Measurements from ENCODE around the gene VKORC1.
"Not testable (repeated sequence)": the region's sequence is repeated elsewhere in the genome, so short reads cannot be mapped to it uniquely, and the experiment has no call there.

VKORC1 gene

DNA sequence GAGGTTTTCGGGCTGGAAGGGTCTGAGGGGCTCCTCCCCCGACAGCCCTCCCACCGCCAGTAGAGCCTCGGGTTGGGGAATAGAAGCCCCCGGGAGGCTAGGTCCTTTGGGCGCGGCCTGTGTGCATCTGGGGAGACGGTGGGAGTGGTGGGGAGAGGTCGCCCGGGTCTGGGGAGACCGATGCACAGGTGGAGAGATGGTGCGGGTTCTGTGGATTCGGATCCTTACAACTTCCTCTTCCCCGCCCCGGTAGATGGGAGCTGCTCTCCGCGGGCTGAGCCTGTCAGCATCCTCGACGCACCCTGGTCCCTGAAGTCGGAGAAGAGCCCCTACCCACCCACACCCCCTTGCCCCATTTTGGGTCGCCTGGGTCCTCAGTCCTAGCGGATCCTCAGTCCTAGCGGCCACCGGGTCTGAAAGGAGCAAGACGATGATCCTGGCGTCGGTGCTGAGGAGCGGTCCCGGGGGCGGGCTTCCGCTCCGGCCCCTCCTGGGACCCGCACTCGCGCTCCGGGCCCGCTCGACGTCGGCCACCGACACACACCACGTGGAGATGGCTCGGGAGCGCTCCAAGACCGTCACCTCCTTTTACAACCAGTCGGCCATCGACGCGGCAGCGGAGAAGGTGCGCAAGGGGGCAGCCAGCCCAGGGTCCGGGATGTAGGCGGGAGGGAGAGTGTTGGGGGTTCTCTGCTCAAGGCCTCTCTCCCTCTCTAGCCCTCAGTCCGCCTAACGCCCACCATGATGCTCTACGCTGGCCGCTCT lies 14.4 kb upstream of the VKORC1 start:
- TF ChIP-seq, protein P1, sequence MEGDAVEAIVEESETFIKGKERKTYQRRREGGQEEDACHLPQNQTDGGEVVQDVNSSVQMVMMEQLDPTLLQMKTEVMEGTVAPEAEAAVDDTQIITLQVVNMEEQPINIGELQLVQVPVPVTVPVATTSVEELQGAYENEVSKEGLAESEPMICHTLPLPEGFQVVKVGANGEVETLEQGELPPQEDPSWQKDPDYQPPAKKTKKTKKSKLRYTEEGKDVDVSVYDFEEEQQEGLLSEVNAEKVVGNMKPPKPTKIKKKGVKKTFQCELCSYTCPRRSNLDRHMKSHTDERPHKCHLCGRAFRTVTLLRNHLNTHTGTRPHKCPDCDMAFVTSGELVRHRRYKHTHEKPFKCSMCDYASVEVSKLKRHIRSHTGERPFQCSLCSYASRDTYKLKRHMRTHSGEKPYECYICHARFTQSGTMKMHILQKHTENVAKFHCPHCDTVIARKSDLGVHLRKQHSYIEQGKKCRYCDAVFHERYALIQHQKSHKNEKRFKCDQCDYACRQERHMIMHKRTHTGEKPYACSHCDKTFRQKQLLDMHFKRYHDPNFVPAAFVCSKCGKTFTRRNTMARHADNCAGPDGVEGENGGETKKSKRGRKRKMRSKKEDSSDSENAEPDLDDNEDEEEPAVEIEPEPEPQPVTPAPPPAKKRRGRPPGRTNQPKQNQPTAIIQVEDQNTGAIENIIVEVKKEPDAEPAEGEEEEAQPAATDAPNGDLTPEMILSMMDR (IDR thresholded peaks at IDR 0.05), result no peak
- Histone ChIP-seq H3K27me3 (no peaks in the 10 kb centered on the region), H3K9me3 (no peaks in the 10 kb centered on the region), H3K4me1 (ENCODE audit: control insufficient read depth in 1 of 2, insufficient read depth in 1 of 2, low read depth in 1 of 2, low read length in 1 of 2) (peaks cover 34 to 45% of the 10 kb centered on the region in 2 experiments), H3K27ac (peak overlapping the region; percentile 93), H3K4me3 (ENCODE audit: low read depth in 1 of 2, low read length in 1 of 2) (peak overlapping the region; percentile 88 to 98), H3K36me3 (peaks cover 37% of the 10 kb centered on the region)

DNA sequence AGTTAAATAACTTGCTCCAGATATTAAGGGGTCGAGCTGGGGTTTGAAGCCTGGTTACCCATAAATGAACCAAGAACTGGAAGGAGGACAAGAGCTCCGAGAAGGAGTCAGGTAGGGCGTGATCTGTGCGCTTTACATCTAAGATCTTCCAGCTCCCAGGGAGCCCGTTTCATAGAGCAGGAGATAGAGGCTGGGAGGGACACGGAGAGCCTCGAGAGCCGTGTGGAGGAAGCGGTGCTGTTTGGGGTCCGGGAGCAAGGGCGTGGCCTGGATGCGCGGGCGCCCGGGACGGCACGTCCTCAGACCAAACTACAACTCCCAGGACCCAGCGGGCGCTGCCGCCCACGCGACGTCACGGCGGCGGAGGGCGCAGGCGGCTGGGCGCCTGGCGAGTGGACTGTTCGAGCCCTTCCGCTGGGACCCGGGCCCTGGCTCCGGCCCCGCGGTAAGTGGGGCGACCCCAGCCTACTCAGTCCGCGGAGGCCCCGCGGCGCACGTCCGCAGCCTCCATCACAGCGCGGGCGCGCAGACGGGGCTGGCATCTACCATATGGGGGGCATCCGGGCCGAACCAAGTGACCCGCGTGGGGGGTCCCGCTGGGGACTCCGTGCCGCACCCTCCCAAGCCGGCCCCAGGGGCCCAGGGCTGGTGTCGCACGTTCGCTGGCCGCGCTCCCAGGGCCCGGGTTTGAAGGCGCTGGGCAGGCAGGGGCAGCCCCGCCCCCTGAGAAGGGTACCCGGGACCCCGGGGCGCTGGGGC lies 13.6 kb upstream of the VKORC1 start, which contains the start of gene BCKDK:
Gene BCKDK, plus strand, starts transcription at position 352 of the 759 bp plus-strand sequence. CDS start 838 bp downstream, outside the sequence.
- H3K4me1 ChIP-seq (ENCODE audit: control insufficient read depth in 1 of 2, insufficient read depth in 1 of 2, low read depth in 1 of 2, low read length in 1 of 2), result peaks cover 26 to 38% of the 10 kb centered on the region in 2 experiments
- peak within 1 kb of the TSS; percentile 93 for H3K27ac ChIP-seq
- peak within 1 kb of the TSS; percentile 88 to 98 for H3K4me3 ChIP-seq (ENCODE audit: low read depth in 1 of 2, low read length in 1 of 2)
- H3K27me3 ChIP-seq, result no peaks in the 10 kb centered on the region
- TF ChIP-seq, protein P1 (IDR thresholded peaks at IDR 0.05), result no peak
- H3K36me3 ChIP-seq, result peaks cover 37% of the 10 kb centered on the region
- no peaks in the 10 kb centered on the region for H3K9me3 ChIP-seq

DNA sequence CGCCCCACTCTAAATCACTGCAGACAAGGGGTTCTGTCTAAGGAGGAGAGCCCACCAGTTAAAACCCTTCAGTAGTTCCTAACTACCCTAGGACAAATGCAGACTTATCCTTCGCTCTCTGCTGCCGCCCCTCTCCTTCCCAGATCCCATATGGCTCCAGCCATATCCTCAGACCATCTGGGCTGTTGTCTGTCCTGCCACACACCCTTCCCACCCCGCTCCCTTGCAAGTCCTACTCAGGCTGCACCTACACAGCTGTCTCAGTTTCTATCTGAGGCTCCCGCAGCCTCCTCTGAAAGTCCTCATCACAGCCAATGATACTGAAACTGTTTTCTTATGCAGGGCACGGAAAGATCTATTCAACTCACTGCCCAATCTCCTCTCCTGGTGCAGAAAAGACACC lies 12.9 kb upstream of the VKORC1 start:
- TF ChIP-seq, protein P1 (IDR thresholded peaks at IDR 0.05), result no peak
- Histone ChIP-seq H3K4me1 (ENCODE audit: control insufficient read depth in 1 of 2, insufficient read depth in 1 of 2, low read depth in 1 of 2, low read length in 1 of 2) (peaks cover 19 to 30% of the 10 kb centered on the region in 2 experiments), H3K36me3 (peaks cover 35% of the 10 kb centered on the region), H3K9me3 (no peaks in the 10 kb centered on the region), H3K27ac (peak overlapping the region; percentile 93), H3K27me3 (no peaks in the 10 kb centered on the region), H3K4me3 (ENCODE audit: low read depth in 1 of 2, low read length in 1 of 2) (peak overlapping the region in 1 of 2 experiments; percentile 88)

DNA sequence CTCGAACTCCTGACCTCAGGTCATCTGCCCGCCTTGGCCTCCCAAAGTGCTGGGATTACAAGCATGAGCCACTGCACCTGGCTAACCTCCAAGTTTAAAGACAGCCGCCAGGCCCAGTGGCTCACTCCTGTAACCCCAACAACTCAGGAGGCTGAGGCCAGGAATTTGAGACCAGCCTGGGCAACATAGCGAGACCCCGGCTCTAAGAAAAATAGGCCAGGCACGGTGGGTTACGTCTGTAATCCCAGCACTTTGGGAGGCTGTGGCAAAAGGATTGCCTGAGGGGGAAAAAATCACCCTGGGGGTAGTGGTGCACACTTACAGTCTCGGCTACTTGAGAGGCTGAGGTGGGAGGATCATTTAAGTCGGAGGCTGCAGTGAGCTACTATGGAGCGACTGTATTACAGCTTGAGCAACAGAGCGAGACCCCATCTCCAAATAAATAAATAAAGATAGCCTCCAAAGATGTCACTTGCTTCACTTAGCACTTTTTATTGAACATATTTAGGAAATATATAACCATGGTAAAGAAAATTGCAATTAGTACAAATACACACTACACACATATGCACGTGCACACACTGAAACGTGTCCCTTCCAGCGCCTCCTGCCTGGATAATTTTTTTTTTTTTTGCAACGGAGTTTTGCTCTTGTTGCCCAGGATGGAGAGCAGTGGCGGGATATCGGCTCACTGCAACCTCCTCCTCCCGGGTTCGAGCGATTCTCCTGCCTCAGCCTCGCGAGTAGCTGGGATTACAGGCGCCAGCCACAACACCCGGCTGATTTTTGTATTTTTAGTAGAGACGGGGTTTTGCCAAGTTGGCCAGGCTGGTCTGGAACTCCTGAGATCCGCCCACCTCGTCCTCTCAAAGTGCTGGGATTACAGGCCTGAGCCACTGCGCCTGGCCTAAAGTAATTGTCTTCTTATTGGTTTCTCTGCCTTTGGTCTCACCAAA lies 12.2 kb upstream of the VKORC1 start:
- TF ChIP-seq, protein P1 (IDR thresholded peaks at IDR 0.05), result no peak
- H3K4me3 ChIP-seq (ENCODE audit: low read depth in 1 of 2, low read length in 1 of 2), result no peak overlapping the region
- peak overlapping the region; percentile 93 for H3K27ac ChIP-seq
- H3K4me1 ChIP-seq (ENCODE audit: control insufficient read depth in 1 of 2, insufficient read depth in 1 of 2, low read depth in 1 of 2, low read length in 1 of 2), result peaks cover 15 to 25% of the 10 kb centered on the region in 2 experiments
- H3K27me3 ChIP-seq, result no peaks in the 10 kb centered on the region
- peaks cover 28% of the 10 kb centered on the region for H3K36me3 ChIP-seq
- no peaks in the 10 kb centered on the region for H3K9me3 ChIP-seq

DNA sequence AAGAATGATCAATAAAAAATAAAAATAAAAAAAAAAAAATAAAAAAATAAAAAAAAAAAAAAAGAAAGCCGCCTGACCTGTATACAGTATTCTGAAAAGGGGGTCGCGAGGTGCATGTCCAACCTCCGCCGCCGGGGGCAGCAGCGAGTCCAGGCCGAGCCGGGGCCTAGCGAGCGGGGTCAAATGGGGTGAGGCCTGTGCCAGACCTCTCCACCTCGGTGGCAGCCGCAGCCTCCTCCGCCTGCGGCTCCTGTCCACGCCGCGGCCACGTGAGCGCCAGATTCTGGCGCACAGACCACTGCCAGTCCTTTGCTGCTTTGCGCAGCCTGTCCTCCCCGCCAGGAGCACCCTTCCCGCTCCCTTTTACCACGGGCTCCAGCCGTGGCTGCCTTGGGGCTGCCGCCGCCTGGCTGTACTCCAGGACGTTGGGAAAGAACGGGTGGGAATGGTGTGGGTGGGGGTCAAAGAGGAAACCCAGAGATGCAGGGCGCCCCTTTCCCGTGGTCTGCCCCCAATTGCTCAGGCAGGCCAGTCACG lies 11.1 kb upstream of the VKORC1 start:
- Histone ChIP-seq H3K27ac (peak overlapping the region; percentile 73), H3K36me3 (peaks cover 18% of the 10 kb centered on the region), H3K4me3 (ENCODE audit: low read depth in 1 of 2, low read length in 1 of 2) (peak overlapping the region; percentile 37 to 58)

DNA sequence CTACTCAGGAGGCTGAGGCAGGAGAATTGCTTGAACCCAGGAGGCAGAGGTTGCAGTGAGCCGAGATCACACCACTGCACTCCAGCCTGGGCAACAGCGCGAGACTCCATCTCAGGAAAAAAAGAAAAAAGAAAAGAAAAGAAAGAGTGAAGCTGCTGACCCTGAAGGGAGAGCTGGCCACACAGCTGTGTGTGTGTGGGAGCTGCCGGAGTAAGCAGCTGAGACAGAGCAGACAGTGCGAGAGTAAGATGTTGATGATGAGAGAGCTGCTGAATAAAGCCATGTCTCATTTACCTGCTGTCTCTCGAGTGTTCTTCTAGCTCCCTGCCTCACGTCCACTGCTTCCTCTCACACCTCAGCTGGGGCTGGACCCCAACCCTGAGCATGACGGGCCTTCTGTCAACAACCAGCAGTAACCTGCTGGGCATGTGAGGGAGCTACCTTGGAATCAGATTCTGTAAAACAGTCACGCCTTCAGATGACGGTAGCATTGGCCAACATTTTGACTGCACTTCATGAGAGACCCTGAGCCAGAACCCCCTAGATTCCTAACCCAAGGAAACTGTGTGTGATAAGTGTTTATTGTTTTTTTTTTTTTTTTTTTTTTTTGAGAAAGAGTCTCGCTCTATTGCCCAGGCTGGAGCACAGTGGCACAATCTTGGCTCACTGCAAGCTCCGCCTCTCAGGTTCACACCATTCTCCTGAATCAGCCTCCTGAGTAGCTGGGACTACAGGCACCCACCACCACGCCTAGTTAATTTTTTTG lies 6.5 kb upstream of the VKORC1 start:
- H3K27me3 ChIP-seq; H3K4me1 ChIP-seq (ENCODE audit: control insufficient read depth in 1 of 2, insufficient read depth in 1 of 2, low read depth in 1 of 2, low read length in 1 of 2); H3K36me3 ChIP-seq; H3K27ac ChIP-seq; H3K4me3 ChIP-seq (ENCODE audit: low read depth in 1 of 2, low read length in 1 of 2); H3K9me3 ChIP-seq: not testable (repeated sequence)

More for the DNA sequence above, 11.1 kb upstream of the VKORC1 start:
- no peaks in the 10 kb centered on the region for H3K27me3 ChIP-seq
- TF ChIP-seq, protein P1 (IDR thresholded peaks at IDR 0.05), result peak; percentile 85
- H3K4me1 ChIP-seq (ENCODE audit: control insufficient read depth in 1 of 2, insufficient read depth in 1 of 2, low read depth in 1 of 2, low read length in 1 of 2), result peaks cover 15 to 25% of the 10 kb centered on the region in 2 experiments
- H3K9me3 ChIP-seq, result no peaks in the 10 kb centered on the region

All from neutrophil (primary cell).